GM21576 (cell line): ENCODE results near the gene PCNX2.

Source experiments
- ATAC-seq: cut with Tn5 transposase; IDR thresholded peaks from one replicate; pipeline ENCODE4 v1.9.1; 2021; ENCODE audit warnings: mild to moderate bottlenecking, moderate library complexity; ENCODE audit not compliant: unreplicated experiment

The PCNX2 gene

DNA sequence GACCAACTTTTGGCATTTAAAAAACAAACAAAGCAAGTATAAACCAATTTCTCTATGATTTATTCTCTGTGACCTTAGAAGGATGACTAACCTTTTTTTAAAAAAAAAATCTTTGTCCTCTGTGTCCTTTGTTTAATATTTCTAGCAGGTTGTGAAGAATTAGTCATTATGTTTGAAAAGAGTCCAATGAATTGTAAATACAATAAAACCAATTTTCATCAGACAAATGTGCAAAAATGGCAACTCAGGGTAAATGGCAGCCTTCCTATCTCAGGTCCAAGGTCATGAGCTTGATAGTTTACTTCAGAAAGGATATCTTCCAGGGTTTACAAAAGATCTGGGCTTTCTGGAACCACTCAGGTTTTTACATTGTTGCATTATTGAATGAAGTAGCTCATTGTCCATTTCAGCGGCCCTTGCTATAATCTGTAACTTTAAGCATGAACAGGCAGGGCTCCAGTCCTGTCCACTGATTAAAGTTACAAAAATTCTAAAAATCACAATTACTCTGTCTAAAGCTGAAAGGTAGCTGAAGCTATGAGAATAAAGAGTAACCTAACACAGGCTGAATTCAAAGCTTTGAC is 20.3 kb upstream of the PCNX2 start:
- ATAC-seq = no peak

DNA sequence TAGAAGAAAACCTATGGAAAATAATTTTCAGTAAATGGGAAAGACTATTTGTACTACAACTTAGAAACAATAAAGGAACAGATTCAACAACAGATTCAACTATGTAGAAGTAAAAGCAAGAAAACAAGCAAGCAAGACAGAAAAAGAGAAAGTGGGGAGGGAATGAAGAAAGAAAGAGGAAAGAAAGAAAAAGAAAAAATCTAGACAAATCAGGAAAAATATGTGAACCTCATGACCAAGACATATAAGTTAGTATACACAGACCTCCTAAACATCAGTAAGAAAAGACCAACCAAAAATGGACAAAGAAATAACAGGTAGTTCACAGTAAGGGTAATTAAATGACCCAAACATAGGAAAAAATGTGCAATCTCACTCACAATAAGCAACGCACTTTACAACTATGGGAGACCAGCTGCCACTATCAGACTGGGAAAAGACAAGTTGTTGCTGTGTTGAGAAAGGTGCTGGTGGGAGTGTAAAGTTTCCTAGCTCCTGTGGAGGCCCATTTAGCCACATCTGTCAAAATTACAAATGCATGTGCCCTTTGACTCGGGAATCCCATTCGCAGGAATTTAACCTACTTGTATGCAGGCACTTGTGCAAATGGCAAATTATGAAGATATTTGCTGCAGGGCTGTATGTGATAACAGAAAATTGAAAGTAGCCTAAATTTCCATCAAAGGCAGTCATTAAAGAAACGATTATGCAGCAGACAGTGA is 18.1 kb upstream of the PCNX2 start:
- ATAC-seq = no peak

- ATAC-seq = no peak
Measured at GRCh38 chr1:233304489-233305102, 9.1 kb upstream of the PCNX2 start.

DNA sequence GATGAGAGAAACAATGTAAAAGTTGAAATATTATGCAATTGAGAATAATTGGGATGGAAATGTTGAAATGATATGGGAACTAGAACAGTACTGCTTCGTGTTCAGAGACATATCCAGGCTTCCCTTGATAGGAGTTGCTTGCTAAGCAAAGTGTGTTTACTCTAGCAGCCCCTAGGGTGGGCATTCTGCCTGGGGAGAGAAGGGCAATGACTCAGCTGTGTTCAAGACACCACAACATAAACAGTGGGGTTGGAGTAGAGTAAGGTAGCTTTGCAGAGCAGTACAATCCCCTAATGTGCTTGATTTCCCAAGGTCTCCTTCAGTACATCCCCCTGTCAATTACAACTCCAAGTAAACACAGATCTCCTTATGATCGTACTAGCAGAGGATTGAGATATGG is 4.8 kb upstream of the PCNX2 start:
- no peak for ATAC-seq

- no peak for ATAC-seq
Measured at GRCh38 chr1:233299450-233299849, 3.9 kb upstream of the PCNX2 start.

DNA sequence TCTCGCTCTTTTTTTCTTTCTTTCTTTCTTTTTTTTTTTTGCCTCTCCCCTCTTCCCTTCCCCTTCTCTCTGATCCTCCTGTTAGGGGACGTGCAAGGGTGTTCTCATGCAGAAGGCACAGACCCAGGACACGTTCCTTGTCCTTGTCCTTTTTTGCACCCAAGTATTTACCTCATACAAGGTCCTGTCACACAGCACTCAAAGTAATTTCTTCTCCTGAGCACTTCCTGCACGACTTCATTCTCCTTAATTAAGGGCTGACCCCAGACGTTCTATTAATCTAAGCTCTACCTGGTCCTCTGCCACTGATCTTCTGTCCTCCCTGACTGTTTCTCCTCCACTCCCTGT is 424 bp upstream of the PCNX2 start:
- no peak for ATAC-seq

DNA sequence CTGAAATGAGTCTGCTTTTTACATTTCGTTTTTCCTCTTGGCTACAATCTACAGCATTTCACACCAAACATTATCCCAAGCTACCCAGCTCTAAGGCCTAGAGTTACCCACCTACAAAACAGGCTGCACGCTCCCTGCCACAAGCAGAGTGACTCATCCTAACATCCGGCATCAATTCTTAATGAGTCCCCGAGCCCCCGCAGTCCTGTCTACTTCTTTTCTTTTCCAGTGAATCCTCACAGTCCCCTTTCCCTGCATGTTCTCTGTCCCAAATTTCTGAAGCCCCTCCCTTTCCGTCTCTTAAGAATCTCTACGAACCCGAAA is 650 bp downstream of the PCNX2 start:
- peak; percentile 59 for ATAC-seq

GRCh38 chr1:233293556-233294446 is 1.7 kb downstream of the PCNX2 start:
- no peak for ATAC-seq

- ATAC-seq = no peak
Measured at GRCh38 chr1:233290396-233291034, 5.0 kb downstream of the PCNX2 start.

- ATAC-seq = no peak
Measured at GRCh38 chr1:233289676-233290075, 5.8 kb downstream of the PCNX2 start.

DNA sequence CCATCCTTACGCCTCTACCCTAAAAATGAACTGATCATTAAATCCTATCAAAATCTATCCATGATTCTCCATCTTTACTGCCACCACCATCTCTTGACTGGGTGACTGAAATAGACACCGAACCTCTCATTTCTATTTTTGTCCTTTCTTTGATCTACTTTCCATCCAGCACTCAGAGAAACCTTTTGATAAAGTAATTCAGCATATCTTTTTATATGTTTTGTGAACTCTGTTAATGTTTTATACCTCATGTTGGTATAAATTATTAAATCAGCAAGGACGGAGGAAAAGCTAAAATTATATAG is 13.0 kb downstream of the PCNX2 start:
- ATAC-seq = no peak

- peak; percentile 97 for ATAC-seq
Measured at GRCh38 chr1:233281711-233282581, 13.6 kb downstream of the PCNX2 start.

DNA sequence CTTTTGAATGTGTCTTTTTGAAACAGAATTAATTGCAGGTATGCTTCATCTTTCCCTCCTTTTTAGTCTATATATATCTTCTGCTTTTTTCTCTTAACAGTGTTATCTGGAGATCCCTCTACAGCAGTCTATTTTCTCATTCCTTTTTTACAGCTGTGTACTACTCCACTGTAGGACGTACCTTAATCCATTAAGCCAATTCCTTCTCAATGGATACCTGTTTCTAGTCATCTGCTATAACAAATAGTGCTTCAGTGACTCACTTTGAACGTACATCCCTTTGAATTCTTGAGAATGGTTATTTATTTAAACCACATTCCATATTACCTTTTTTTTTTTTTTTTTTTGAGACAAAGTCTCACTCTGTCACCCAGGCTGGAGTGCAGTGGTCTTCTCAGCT is 15.6 kb downstream of the PCNX2 start:
- ATAC-seq = no peak

GRCh38 chr1:233278631-233279030 is 16.9 kb downstream of the PCNX2 start:
- no peak for ATAC-seq

- ATAC-seq = no peak
Measured at GRCh38 chr1:233277637-233278606, 17.6 kb downstream of the PCNX2 start.

DNA sequence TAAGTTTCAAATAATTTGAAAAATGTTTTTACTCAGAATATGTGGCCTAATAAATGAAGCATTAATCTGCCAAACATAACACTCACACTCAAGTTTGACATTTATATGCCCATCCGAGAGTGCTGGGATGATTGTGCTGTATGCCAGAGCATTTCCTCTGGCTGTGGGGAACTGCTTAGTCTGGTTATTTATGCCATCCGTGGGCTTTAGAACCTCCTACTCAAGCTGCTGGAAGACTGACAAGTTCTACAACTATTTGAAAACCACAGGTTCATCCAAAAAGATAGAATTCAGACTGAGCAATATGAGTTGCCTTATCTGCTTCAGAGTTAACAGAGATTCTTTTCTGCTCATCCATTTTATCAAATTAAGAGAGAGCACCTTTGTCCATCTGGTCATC is 25.9 kb downstream of the PCNX2 start:
- ATAC-seq = no peak

GRCh38 chr1:233268389-233269022 is 27.0 kb downstream of the PCNX2 start:
- ATAC-seq = no peak

GRCh38 chr1:233261695-233262094 is 33.8 kb downstream of the PCNX2 start:
- peak; percentile 4 for ATAC-seq

DNA sequence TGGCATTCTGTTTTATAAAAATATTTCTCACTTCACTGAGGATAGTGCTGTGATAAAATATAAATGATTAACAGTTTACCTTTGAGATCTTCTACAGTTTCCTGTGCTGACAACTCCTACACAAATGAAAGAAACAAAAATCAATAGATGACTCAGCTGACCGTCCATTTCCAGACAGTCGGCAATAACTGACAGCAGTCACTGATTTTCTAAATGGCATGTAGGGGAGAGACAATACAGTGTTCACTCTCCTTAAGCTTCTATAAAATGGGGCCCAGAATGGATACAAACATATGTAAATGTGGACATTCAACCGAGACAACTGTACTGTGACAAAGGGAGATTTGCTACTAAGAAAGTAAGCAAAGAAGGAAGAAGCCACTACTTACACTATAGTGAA is 34.3 kb downstream of the PCNX2 start:
- peak; percentile 91 for ATAC-seq
